Cardiac fibroblast (primary cell): ENCODE measurements around the gene EXOC6B.

ENCODE experiments used
- DNase-seq, 2 donors: peaks; one replicate each; pipeline versions ENCODE4 v3.0.0 to v3.0.0-alpha.2; 2010; ENCODE audit warnings: low read depth in 2 of 2
- H3K4me3 ChIP-seq, 2 donors: replicated peaks in 1 of 2; 1 replicate in 1 of 2; 2 replicates in 1 of 2; pipeline ENCODE4 v1.5.1; 2011; ENCODE audit warnings: low read depth in 2 of 2, low read length in 2 of 2, mild to moderate bottlenecking in 2 of 2, moderate library complexity in 1 of 2
- TF ChIP-seq, protein P1 (sequence below): IDR thresholded peaks from one replicate; pipeline ENCODE4 v1.5.1; 2011; ENCODE audit warnings: low read depth, mild to moderate bottlenecking, low read length, inconsistent platforms

EXOC6B gene

DNA sequence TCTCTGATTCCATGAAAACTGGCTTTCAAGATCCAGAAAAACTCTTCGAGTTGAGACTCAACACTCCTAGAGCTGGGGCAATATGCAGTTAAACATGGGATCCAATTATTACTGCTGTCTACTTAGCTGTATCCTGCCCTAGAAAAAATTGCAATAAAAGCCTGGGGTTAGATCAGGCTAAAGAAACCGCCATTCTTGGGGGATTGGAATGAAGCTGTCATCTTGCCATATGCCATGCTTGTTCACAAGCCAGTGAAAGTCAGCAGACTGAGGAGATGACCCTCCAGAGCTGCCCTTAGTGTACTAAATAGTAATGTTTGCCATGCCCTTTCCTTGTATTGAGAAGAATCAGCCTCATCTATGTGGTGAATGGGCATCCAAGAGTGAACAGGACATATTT, 647.3 kb downstream of the EXOC6B start:
- DNase-seq = no peak
- no peak overlapping the region for H3K4me3 ChIP-seq
- TF ChIP-seq, protein P1, sequence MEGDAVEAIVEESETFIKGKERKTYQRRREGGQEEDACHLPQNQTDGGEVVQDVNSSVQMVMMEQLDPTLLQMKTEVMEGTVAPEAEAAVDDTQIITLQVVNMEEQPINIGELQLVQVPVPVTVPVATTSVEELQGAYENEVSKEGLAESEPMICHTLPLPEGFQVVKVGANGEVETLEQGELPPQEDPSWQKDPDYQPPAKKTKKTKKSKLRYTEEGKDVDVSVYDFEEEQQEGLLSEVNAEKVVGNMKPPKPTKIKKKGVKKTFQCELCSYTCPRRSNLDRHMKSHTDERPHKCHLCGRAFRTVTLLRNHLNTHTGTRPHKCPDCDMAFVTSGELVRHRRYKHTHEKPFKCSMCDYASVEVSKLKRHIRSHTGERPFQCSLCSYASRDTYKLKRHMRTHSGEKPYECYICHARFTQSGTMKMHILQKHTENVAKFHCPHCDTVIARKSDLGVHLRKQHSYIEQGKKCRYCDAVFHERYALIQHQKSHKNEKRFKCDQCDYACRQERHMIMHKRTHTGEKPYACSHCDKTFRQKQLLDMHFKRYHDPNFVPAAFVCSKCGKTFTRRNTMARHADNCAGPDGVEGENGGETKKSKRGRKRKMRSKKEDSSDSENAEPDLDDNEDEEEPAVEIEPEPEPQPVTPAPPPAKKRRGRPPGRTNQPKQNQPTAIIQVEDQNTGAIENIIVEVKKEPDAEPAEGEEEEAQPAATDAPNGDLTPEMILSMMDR = no peak

DNA sequence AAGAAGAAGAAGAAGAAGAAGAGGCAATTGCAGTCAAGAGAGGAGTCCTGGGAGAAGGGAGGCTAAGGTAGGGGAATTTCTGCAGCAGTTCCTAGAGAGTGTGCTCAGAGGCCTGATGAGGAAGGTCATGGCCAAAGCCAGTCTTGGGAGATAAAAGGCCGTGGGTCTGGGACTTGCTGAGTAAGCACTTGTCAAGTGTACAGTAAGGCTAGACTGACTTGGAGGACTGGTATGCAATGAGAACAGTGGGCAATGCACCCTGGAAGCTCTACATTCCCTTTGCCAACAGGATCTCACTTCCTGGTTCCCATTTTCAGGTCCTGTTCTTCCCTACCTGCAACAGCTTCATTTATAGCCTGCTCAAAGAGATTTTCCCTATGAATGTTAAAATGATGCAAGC, 649.6 kb downstream of the EXOC6B start:
- H3K4me3 ChIP-seq = no peak overlapping the region
- DNase-seq = no peak
- TF ChIP-seq, protein P1 = no peak

DNA sequence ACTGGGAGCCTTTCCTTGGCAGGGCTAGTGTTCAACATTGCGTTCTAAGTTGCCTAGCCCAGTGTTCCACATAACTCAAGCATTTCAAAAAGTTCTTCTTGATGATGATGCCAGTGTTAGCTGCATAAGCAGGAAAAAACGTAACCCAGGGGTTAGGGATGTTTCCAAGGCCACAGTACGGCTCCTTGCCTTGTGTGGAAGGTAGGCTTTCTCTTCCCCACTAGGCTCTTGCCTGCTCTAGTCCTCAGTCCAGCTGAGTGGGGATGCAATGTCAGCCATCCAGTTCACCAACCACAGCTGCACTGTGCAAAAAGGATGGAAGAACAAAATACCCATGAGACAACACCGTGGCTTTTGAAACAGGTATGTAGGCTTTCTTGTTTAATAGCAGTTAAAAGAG, 650.2 kb downstream of the EXOC6B start:
- DNase-seq = no peak
- TF ChIP-seq, protein P1 = no peak
- no peak overlapping the region for H3K4me3 ChIP-seq

DNA sequence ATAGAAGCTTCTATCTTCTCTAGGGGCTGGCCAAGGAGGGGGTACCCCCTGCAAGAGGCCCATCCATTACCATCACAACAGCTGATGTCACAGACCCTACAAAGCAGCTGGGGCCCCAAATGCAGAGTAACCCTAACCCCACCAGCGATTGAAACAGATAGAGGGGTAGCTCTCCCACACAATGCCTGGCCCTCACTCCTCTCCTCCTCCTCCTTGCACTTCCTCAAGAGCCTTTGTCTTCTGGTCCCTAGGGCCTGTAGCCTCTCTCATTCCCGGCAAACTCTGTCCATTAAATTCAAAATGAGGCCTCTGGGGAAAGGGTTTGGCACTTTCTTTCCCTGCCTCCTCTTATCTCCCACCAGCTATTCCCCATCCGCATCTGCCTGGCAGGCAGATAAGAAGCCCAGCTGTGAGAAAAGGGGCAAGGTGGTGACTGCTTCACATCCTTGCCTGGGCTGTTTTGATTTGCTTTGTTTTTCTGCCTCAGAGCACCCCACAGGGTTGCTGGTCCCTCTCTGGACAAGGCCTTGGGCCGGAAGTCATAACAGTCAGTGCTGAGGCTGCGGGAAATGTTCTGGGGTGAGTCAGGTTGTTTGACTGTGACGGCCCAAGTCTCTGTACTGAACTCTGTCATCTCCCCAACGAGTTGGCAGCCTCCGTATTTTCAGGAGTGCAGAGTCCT, 652.1 kb downstream of the EXOC6B start:
- DNase-seq = peak; percentile 64 to 74
- no peak overlapping the region for H3K4me3 ChIP-seq
- TF ChIP-seq, protein P1 = no peak

DNA sequence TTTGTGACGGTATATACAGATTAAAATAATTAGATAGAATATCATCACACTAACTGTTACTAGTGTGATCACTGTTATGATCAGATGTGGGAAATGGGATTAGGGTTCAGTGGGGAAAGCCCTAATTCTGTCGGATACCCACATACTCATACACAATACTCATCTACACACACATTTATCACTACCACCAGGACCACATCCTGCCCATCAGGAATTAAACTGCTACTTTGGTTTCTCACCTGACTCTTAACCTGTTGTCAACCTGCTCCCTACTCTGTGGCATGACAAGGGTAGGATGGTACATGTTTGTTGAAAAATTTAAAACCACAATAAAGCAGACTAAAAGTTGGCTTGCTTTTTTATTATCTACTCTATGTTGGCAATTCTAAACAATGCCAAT, 653.4 kb downstream of the EXOC6B start:
- H3K4me3 ChIP-seq = no peak overlapping the region
- DNase-seq = no peak
- TF ChIP-seq, protein P1 = no peak

DNA sequence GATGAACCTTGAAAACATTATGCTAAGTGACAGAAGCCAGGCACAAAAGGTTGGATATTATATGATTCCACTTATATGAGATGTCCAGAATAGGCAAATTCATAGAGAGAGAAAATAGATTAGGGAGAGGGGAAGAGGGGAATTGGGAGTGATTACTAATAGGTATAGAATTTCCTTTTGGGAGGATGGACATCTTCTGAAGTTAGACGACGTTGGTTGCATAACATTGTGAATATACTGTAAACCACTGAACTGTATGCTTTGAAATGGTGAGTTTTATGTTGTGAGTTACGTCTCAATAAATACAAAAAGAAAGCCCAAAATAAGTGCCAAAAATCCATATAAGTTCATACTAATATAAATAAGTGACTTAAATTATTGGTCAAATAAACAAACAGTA, 659.6 kb downstream of the EXOC6B start:
- no peak overlapping the region for H3K4me3 ChIP-seq
- DNase-seq = peak in 1 of 2 donors; percentile 69
- TF ChIP-seq, protein P1 = no peak

DNA sequence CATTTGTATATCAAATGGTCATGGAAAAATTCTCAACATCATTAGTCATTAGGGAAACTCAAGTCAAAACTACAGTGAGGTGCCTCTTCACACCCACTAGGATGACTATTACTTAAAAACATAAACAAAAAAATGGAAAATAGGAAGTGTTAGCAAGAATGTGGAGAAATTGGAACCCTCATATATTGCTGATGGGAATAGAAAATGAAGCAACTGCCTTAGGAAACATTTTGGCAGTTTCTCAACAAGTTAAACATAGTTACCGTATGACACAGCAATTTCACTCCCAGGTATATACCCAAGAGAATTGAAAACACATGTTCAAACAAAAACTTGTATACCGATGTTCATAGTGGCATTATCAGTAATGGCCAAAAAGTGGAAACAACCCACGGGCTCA, 660.0 kb downstream of the EXOC6B start:
- TF ChIP-seq, protein P1 = no peak
- H3K4me3 ChIP-seq = no peak overlapping the region
- DNase-seq = peak in 1 of 2 donors; percentile 75
